ENCODE measurements around the gene SERP2.

The SERP2 gene

DNA sequence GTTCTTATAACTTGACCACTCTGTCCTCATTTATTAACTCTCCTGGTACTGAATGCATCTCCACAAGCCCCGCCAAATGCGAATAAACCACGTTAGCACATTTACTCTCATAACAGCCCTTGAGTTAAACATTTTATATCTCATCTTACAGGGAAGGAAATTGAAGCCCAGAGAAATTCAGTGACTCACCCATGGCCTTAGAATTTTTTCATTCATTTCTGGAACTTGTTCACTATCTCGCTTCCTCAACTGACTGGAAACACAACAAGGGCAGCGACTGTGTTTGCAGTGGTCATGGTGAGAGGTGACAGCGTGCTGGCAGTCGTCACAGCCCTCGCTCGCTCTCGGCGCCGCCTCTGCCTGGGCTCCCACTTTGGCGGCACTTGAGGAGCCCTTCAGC is 39.5 kb downstream of the SERP2 start:
- DNase-seq: no peak

DNA sequence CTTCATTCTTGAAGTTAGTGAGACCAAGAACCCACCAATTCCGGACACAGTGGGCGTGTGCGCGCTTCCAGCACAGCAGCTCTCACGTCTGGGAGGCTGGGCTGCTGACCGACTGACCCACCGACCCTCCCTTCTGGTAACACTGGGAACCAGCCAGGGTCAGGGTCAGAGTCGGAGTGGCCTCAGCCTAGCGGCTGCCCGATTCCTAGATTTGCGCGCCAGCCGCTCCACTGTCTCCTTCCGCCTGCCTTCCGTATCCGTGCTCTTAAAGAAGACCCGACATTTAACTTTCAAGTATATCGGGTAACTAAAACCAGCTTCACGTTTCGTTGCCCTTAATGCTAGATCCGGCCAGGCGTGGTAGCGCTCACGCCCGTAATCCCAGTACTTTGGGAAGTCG is 41.1 kb downstream of the SERP2 start:
- DNase-seq: no peak

DNA sequence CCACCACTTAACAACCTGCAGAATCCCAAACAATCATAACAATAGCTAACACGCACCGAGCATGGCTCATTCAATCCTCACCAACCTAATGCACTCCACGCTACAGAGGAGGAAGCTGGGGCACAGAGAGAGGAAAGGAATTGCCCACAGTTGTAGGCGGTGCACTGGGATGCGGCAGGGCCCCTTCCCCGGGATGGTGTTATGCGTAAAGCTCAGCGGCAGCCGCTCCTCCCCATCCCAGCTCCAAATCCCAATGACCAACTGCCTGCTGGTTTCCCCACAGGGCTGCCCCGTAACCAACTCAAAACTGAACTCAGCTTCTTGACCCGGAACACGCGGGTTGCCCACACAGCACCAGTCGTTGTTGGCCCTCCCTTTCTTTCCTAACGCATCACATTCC is 42.2 kb downstream of the SERP2 start:
- no peak for DNase-seq

DNA sequence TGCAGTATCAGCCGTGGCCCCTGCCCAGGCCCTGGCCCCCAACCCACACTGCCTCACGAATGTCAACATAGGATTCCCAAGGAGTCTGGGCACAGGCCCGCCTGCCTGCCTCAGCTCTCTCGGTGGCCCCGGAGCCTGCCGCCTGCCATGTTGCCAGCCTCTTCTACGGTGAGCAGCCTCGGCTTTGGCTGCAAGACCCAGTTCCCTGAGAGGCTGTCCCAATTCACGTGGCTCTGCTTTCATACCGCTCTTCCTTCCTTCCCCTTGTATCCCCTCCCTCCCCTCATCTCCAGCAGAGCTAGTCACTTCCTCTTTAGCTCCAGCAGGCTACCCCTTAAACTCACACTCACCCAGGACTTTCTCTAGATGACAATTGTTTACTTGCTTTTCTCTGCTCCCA is 42.7 kb downstream of the SERP2 start:
- DNase-seq: no peak

DNA sequence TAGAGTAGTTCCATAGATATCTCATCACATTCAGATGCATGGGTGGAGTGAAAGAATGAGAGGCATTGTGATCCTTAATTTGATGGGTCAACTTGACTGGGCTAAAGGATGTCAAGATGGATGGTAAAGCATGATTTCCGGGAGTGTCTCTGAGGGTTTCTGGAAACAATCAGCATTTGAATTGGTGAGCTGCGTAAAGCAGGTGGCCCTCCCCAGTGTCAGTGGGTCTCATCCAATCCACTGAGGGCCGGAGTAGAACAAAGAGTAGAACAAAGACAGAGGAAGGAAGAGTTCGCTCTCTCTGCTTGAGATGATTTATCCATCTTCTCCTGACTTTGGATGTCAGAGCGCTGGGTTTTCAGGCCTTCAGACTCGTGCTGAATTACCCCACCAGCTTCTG is 43.1 kb downstream of the SERP2 start:
- no peak for DNase-seq

DNA sequence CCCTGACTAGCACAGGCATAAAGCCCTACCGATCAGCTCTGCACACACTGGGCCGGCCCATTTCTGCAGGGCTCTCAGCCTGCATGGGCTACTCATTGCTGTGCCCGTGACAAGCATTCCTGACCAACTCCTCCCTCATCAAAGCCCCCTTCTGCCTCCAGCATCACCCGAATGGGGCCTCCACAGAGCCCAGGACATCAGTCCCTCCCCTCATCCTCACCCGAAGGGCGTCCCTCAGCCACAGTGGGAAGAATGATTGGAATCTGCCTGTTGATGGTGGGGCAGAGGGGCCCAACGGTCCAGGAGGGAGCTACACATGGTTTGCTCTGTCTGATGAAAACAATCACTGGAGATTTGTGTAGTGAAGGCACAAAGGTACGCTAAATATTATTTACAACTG is 43.8 kb downstream of the SERP2 start:
- DNase-seq: no peak

DNA sequence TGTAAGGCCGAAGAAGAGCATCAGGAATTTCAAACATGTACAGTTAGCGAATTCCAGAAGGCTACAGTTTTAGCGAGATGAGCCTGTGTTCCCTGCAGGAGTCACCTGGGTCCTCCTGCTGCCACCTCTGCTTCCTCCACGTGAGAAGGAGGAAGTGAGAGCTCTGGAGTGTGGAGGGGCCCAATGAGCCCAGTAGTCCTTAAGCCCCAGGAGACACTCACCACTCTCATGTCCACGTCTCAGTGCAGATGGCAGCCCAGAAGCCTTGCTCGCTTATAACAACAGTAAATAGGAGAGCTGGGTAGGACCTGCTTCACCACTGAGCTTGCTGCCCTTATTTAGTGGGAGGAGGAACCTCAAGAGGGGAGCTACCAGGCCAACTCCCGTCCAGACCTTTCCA is 44.3 kb downstream of the SERP2 start:
- no peak for DNase-seq

DNA sequence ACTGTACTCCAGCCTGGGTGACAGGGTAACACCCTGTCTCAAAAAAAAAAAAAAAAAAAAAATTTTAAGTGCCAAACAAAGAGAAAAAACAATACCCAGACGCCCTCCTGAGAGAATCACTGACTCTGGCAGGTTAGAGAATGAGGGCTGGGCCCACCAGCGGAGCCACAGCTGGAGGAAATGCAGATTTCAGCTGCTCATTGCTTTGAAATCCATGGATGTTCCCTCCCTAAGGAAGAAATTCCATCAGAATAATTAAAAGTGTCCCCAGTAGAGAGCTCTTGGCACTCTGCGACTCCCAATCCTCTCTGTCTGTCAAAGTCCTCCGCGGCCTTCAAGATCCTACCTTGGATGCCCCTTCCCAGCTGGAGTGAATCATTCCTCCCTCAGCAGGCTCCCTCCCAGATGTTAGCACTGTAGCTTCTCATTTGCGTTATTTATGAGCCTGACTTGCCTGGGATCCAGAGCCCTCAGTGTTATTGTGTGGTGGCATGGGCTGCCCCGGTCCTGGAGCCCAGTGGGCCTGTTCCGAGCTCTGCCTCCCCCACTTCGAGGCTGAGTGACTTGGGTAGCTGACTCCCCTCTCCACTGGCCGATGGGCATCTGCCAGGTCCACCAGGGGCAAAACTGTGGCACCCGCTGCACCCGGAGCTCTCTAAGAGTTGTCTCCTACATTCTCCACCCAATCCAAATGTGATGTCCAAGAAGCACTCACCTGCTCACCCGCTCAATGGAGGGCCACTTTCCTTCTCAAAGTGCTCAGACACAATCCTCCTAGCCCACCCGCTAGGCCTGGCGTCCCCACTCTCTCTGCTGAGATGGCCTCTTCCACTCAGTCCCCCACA is 47.0 kb downstream of the SERP2 start:
- no peak for DNase-seq

DNA sequence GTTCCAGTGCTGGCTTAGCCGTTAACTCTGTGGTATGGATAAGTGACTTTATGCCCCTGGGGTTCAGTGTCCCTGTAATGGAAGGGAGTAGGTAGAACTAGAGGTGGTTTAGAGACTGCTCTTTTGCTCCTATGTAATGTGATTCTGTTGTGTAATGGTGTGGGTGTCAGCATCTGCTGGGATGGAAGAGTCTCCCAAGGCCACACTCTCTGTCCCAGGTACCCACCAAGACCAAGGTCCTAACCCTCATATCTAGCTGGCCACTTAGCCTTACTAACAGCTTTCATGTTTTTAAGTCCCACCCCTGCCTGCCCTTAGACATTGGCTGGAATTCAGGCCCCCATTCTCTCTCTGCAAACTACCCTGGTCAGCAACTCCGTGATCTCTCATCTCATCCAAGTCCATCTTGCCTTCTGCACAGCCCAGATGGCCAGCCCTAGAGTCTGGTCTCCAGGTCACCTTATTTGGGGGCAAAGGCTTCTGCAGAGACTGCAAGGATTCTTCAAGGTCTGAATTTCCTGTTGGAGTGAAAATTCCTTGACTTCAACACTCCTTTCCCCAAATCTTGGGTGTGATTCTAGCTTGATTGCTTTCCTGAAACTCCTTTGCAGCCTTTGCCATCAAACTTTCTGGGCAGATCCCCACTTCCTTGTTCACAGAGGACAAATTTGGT is 48.4 kb downstream of the SERP2 start:
- no peak for DNase-seq

DNA sequence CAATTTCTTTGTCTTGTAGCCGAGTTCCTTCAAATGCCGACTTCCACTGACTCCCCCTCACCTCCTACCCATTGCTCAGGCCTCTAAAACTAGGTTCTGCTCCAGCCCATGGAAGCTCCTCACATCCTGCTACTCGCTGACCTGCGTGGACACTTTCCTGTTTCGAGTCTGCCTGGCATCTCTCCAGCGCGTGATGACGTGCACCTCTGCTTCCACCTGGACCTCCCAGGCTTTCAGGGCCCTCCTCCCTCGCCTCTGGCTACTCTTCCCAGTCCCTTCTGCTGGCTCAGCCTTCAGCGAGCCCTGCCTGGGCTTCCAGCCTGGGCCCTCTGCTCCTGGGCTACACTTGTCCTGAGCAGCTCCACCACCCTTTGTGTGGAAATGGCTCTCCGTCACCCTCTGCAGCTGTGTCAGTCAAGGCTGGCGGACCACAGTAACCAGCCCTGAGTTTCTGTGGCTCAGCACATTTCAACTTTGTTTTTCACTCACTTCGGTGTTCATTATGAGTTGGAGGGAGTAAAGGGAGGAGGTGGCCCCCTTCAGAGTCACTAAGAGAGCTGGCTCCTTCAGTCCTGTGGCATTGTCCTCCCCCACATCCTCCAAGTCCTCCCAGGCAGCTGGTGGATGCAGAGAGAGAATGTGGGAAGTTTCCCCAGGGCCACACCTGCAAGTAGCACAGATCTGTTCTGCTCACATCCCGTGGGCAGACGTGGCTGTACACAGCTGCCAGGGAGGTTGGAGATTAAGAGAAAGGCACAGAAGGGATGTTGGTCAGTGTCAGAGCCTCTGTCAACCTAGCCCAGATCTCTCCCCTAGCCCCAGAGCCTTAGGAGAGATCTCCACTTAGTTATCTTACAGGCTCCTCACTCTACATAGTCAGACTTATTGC is 49.4 kb downstream of the SERP2 start:
- no peak for DNase-seq

DNA sequence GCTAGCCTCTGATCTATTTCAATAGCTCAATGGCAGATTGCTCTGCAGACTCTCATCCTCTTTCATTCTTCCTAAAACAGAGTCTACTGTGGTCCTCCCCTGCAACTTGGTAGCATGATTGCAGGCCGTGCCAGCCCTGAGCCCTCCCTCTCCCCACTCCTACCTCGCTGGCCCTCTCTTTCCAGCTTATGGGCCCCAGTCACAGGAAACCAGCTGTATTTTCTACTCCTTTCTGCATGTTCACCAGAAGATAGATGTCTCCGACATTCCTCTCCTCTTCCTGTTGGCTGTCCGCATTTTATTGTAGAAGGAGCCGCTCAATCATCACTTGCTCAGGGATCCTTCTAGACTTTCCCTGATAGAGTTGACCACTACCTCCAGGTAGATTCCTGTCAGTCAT is 50.2 kb downstream of the SERP2 start:
- no peak for DNase-seq

DNA sequence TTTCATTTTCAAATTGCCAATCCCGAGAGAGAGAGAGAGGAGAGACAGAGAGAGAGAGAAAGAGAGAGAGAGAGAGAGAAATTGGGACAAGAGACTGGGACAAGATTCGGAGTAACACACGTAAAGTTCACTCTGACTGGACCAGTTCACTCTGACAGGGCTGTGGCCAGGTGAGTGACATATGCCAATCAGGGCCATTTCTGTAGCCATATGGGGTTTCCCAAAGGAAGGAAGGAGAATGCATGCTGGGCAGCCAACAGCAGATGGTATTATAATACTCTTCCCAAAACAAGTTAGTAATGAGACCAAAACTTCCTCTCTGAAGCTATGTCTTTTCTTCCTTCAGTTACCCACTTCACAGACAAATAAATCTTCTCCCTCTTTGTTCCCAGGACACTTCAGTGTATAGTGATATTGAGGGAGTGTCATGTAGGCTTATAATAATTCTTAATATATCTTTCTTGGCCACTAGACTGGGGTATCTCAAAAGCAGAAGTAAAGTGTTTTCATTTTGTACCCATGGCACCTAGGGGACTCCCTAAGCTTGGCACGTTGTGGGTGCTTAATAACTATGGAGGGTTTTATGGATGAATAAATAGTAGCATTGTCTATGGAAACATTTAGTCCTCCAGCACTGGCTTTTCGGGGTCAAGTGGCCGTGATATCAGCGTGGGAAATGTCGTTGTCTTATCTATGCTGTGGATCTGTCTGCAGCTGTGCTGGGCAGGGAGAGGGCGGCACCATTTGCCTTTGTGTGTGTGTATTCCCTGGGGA is 51.6 kb downstream of the SERP2 start:
- DNase-seq: no peak

DNA sequence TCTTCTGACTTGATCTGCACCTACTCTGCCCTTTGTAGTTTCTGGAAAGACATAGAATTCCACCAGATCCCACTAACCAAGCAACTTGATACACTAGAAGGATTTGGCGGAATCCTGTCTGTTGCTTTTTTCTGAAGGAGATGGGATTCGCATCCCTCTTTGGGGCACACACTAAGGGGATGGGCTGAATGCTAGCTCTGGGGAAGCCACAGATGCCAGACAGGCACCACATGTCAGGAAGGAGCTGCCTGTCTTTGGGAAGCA is 52.1 kb downstream of the SERP2 start:
- no peak for DNase-seq

DNA sequence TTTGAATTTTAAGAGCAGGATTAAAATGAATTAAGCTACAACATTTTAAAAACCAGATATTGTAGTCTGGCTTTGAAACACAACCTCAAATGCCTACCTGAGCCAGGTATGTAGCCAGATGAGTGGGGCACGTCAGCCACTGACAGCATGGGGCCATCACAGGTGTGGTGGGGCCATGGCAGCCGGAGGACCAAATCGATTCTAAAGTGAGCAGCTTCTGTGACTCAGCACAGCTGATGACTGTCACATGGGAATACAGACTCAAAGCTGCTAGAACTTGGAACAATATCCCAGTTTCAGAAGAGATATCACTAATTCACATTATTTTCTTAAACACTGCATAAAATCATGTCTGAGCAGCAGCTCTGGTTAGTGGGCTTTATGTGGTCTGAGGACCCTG is 52.8 kb downstream of the SERP2 start:
- DNase-seq: no peak

DNA sequence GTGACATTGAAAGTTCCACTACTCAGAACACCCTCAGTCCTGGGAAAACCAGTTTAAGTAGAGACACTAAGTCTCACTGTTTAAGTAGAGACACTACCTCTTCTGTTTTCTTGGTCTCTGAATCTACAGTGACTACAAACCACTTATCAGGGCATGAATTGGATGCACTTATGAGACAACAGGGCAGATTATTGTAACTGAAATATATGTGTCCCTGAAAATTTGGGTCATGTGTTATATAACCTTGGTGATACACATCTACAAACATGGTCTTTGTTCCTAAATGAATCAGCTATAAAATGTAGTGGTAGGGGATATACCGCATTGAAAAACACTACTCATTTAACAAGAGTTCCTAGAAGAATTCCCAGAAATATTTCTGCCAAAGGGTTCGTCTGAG is 55.7 kb downstream of the SERP2 start:
- no peak for DNase-seq

DNA sequence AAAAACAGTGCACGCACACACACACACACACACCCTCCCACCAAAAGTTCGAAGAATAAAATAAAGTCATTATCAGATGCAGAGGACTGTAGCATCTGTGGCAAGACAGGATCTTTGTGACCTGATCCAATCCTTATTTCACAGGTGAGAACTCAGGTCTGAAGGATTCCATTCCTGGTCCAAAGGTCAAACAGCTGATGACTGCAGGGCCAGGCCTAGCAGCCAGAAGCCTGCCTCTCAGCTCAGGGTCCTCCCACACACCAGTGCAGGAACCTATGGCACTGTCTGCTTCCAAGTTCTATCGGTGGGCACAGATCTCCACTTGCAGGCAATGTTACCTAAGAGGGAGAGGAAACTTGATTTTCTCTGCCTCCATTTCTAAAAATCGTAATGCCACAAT is 57.5 kb downstream of the SERP2 start:
- DNase-seq: no peak

DNA sequence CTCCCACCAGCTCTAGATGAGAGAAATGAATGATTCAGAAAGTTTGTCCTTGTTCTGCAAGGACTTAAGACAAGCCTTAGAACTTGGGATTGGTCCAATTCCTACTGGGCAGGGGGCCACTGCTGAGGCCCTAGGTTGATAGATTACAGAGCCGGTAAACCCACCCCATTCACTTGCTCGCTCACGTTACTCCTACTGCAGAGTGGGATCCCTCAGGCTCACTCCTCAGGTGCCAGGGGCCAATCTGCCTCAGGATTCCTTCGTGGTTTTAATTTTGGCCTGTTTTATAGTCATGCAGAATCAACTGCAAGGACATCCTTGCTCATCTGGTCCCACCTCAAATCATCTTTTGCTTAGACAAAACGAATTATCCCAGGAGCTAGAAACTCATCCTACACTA is 59.0 kb downstream of the SERP2 start:
- DNase-seq: no peak

DNA sequence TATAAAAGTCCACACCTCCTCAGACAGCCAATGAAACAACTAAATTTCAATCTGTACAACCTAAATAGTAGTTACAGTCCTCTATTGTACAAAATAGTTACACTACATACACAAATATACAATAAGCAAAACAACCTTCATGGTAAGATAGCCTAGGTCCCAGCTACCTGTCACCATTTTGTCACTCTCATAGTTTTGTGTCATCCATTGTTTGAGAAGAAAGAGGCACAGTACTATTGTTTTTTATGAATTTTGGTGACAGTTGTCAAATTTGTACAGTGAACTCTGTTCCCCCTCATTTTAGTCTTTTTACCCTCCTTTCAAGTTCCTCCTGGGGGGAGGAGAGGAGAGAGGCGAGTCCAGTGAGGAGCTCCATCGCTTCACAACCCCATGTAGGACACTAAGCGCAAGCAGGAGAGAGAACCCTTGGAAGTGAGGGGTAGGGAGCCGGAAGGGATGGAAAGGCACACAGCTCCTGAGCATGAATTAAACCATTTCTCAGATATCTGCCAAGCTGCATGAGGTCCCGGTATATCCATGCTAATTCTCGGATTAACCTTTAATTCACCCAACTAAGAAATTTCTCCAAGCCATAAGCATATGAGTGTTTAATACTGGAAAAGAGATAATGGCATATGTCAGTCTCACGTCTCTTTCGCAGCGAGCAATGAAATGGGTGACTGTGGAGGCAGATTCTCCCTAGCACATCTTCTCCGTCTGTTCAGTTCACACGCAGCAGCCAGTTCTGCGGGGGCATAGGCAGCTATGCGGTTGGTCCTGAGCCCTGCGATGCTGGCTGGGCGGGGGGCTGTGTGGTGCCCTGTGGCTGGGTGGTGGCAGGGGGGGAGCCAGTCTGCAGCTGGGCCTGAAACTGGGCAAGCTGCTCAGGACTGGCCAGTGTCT is 60.5 kb downstream of the SERP2 start:
- no peak for DNase-seq

DNA sequence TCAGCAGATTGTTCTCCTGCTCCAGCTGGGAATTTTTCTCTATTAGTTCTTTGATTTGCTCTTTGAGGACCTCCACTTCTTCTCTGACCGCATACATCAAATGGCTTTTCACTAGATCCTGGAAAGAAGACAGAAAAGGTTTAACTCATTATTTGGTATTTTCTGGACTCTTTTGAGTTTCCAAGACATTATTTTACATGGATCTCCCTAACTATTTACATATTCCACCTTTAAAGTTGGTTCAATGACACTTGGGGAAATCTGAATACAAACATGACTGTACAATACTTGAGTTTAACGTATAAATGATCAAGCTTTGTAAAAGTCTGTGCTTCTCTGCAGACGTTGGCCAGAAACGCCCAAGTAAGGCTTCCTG is 61.1 kb downstream of the SERP2 start:
- no peak for DNase-seq

DNA sequence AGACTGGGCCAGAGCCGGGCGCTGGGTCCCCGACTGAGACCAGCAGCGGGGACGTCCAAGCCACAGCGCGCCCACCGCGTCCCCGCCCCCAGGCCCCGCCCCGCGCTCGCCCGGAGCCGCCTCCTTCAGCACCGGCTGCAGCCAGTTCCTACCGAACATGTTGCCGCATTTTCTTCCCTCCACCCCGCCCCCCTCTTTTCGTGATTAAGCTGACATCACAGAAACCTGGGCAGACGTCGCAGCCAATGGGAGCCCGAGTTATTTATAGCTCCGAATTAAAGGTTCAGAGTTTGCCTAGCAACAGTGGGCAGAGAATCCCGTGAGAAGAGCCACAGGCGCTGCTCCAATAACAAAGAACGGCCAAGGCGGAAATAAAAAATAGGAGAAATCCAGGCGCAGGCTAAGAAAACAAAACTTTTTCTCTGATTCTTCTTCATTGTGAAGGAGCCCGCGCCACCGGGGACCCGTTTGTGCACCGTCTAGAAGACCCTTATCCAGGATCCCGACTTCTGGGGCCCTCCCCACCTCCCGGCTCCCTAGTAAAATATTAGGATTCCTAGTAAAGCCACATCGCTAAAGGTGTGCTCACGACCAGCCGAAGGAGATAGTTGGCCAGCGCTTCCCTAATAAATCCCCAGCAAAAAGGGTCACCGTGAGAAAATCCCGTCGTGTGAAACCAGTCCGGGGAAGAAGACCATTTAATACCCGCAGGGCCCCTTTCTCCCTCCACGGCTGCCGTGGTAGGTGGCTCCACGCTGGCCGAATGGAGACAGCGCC is 61.7 kb downstream of the SERP2 start:
- DNase-seq: peak; percentile 86 to 88

DNA sequence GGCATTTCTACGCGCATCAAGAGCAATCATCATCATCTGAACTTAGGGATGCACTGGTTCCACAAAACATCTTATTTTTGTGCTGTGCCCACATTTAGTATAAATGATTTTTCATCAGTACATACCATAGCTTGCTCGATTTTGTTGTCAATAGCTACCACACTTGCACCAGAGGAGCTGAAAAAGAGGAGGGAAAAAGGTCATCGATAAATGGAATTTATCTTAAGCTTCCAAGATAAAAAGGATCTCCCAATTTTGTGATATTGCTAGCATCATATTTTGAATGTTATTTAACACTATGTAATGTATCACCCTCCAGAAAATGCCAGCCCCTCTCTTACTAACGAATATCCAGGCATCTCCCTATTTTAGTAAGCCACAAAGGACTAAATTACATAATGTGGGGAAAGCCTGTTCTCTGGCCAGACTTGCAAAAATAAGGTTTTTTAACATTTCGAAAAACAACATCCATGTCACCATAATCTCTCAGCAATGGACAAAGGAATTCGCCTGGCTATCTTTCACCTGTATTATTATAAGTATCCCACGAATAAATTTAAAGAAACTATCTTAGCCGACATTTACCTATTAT is 62.4 kb downstream of the SERP2 start:
- no peak for DNase-seq

Data from activated CD4-positive, alpha-beta T cell treated with anti-CD3 and anti-CD28 coated beads, Interleukin-2, amount 50 U/mL, for 48 hours (primary cell).